Activated CD8-positive, alpha-beta T cell treated with anti-CD3 and anti-CD28 coated beads for 36 hours (primary cell): ENCODE results near the gene RAB11FIP4. TPM values are rescaled to one million over a fixed set of nuclear protein-coding genes. Genes with fewer than 3 reads are reported as not detected.

Experiments
- ATAC-seq: fragments of 200-7000 bp; cut with Tn5 transposase; one replicate; pipeline ENCODE4 v1.10.0; 2021; ENCODE audit warnings: mild to moderate bottlenecking, moderate library complexity
- CTCF ChIA-PET: fragments of 350-600 bp; sonication (Branson Sonifier 250); formaldehyde crosslinking; loops from one replicate; lab custom pipeline; 2021; ENCODE audit warnings: antibody characterized with exemption; lab: Charles Lee
- POLR2A ChIA-PET: fragments of 350-600 bp; sonication (Branson Sonifier 250); formaldehyde crosslinking; loops from one replicate; lab custom pipeline; 2021; ENCODE audit warnings: antibody characterized with exemption; lab: Charles Lee
- DNase-seq: peaks from one replicate; pipeline ENCODE4 v3.0.0-alpha.2; 2020
- H3K27ac Mint-ChIP-seq: one replicate; pipeline ENCODE4 v1.8.0; 2021; ENCODE audit warnings: mild to moderate bottlenecking, mixed read lengths
- H3K27me3 Mint-ChIP-seq: one replicate; pipeline ENCODE4 v1.8.0; 2021; ENCODE audit warnings: mixed read lengths
- H3K36me3 Mint-ChIP-seq: one replicate; pipeline ENCODE4 v1.8.0; 2021; ENCODE audit warnings: low read depth, mixed read lengths
- H3K4me1 Mint-ChIP-seq: one replicate; pipeline ENCODE4 v1.8.0; 2021; ENCODE audit warnings: low read depth, mixed read lengths
- H3K4me3 Mint-ChIP-seq: one replicate; pipeline ENCODE4 v1.8.0; 2021; ENCODE audit warnings: mild to moderate bottlenecking, moderate library complexity, mixed read lengths
- H3K9me3 Mint-ChIP-seq: one replicate; pipeline ENCODE4 v1.8.0; 2021; ENCODE audit warnings: mixed read lengths
- CTCF ChIP-seq: fragments of 200-600 bp; IDR thresholded peaks from one replicate; pipeline ENCODE4 v1.8.0; 2022; ENCODE audit warnings: antibody characterized with exemption, mild to moderate bottlenecking
- intact Hi-C: fragments of 100-400 bp; cut with micrococcal nuclease; formaldehyde crosslinking; loops from one replicate; pipeline ENCODE4 v1.10.0; 2022
- total RNA-seq, 2 experiments: library from RNA; stranded (reverse); gene quantifications; one replicate each; pipeline ENCODE4 v1.2.3, GENCODE V29; 2021

RAB11FIP4 gene
- total RNA-seq, 2 experiments from 2014 or later = 38.2 to 39.1 TPM

GRCh38 chr17:31446195-31446967 is 54.9 kb downstream of the RAB11FIP4 start:
- Mint-ChIP-seq H3K36me3 (no peaks in the 10 kb centered on the region), H3K27me3 (no peaks in the 10 kb centered on the region), H3K9me3 (no peaks in the 10 kb centered on the region), H3K4me3 (no peak overlapping the region), H3K4me1 (peaks cover 4% of the 10 kb centered on the region), H3K27ac (no peak overlapping the region)
- POLR2A ChIA-PET = no interaction called here
- TF ChIP-seq CTCF = no peak
- ATAC-seq (no peak), DNase-seq (no peak)
- CTCF ChIA-PET = no interaction called here
- intact Hi-C loops = no loop called here

- intact Hi-C loops = no loop called here
- CTCF ChIA-PET = interaction anchor here (0.9 to 1.4 kb wide), 2 partner anchors 10 to 39 kb away, joined by 3 read pairs; no protein-coding TSS in a partner anchor
- no peak overlapping the region for H3K4me3 Mint-ChIP-seq
- no peak for TF ChIP-seq CTCF
- H3K36me3 Mint-ChIP-seq = no peaks in the 10 kb centered on the region
- H3K27me3 Mint-ChIP-seq = no peaks in the 10 kb centered on the region
- H3K9me3 Mint-ChIP-seq = no peaks in the 10 kb centered on the region
- H3K4me1 Mint-ChIP-seq = peaks cover 4% of the 10 kb centered on the region
- H3K27ac Mint-ChIP-seq = no peak overlapping the region
- POLR2A ChIA-PET = no interaction called here
- no peak for ATAC-seq
- DNase-seq = no peak
These were observed 57.1 kb downstream of the RAB11FIP4 start for GRCh38 chr17:31448467-31449077.

GRCh38 chr17:31449111-31449510 is 57.6 kb downstream of the RAB11FIP4 start:
- TF ChIP-seq CTCF = no peak
- H3K9me3 Mint-ChIP-seq = no peaks in the 10 kb centered on the region
- ATAC-seq (no peak), DNase-seq (no peak)
- no peaks in the 10 kb centered on the region for H3K27me3 Mint-ChIP-seq
- ChIA-PET CTCF (interaction anchor here (1.4 kb wide), 1 partner anchor 10 kb away, joined by 3 read pairs; no protein-coding TSS in a partner anchor), POLR2A (no interaction called here)
- H3K4me1 Mint-ChIP-seq = peaks cover 2% of the 10 kb centered on the region
- H3K36me3 Mint-ChIP-seq = no peaks in the 10 kb centered on the region
- H3K4me3 Mint-ChIP-seq = no peak overlapping the region
- H3K27ac Mint-ChIP-seq = no peak overlapping the region
- intact Hi-C loops = no loop called here

- intact Hi-C loops = no loop called here
- no peak for TF ChIP-seq CTCF
These were observed 58.3 kb downstream of the RAB11FIP4 start for GRCh38 chr17:31449746-31450145.

GRCh38 chr17:31452101-31452500 is 60.6 kb downstream of the RAB11FIP4 start:
- POLR2A ChIA-PET = interaction anchor here (1.0 kb wide), 1 partner anchor 61 kb away, joined by 4 read pairs; no protein-coding TSS in a partner anchor
- no peaks in the 10 kb centered on the region for H3K27me3 Mint-ChIP-seq
- no peaks in the 10 kb centered on the region for H3K36me3 Mint-ChIP-seq
- H3K4me3 Mint-ChIP-seq = no peak overlapping the region
- H3K9me3 Mint-ChIP-seq = no peaks in the 10 kb centered on the region
- no peak overlapping the region for H3K27ac Mint-ChIP-seq
- H3K4me1 Mint-ChIP-seq = no peaks in the 10 kb centered on the region
- DNase-seq (no peak), ATAC-seq (no peak)
- TF ChIP-seq CTCF = no peak
- CTCF ChIA-PET = interaction anchor here (0.6 kb wide), 1 partner anchor 30 kb away, joined by 3 read pairs; no protein-coding TSS in a partner anchor
- intact Hi-C loops = no loop called here

More at GRCh38 chr17:31449746-31450145, 58.3 kb downstream of the RAB11FIP4 start:
- Mint-ChIP-seq H3K36me3 (no peaks in the 10 kb centered on the region), H3K4me1 (no peaks in the 10 kb centered on the region), H3K27me3 (no peaks in the 10 kb centered on the region), H3K4me3 (no peak overlapping the region), H3K9me3 (no peaks in the 10 kb centered on the region), H3K27ac (no peak overlapping the region)
- DNase-seq (no peak), ATAC-seq (no peak)
- ChIA-PET POLR2A (no interaction called here), CTCF (interaction anchor here (1.0 kb wide), 1 partner anchor 12 kb away, joined by 3 read pairs; no protein-coding TSS in a partner anchor)
